Liver (tissue), 9 donors: Measurements from ENCODE around the gene IRAK3. TPM values are rescaled to one million over a fixed set of nuclear protein-coding genes. Genes with fewer than 3 reads are reported as not detected.

Experiments used
- DNase-seq: peaks from one replicate; pipeline ENCODE4 v3.0.0-alpha.2; 2017; ENCODE audit warnings: low spot score
- H3K27ac ChIP-seq, 2 donors: one replicate each; pipeline ENCODE4 v1.7.0; 2013; ENCODE audit warnings: inconsistent platforms in 2 of 2, low read length in 2 of 2, control low read depth in 1 of 2, low read depth in 1 of 2, mild to moderate bottlenecking in 1 of 2
- H3K27me3 ChIP-seq, 4 donors: one replicate each; pipeline versions ENCODE4 v1.6.1 to v1.7.0; 2013; ENCODE audit warnings: low read length in 3 of 4, inconsistent platforms in 1 of 4, mild to moderate bottlenecking in 1 of 4, moderate library complexity in 1 of 4; ENCODE audit not compliant: control insufficient read depth in 4 of 4, insufficient read depth in 4 of 4
- H3K36me3 ChIP-seq, 4 donors: one replicate each; pipeline versions ENCODE4 v1.6.1 to v1.7.0; 2013; ENCODE audit warnings: low read length in 3 of 4, mild to moderate bottlenecking in 3 of 4, low read depth in 1 of 4, moderate library complexity in 1 of 4; ENCODE audit not compliant: control insufficient read depth in 4 of 4, insufficient read depth in 3 of 4
- H3K4me1 ChIP-seq, 4 donors: one replicate each; pipeline versions ENCODE4 v1.6.1 to v1.7.0; 2013; ENCODE audit warnings: low read length in 3 of 4, mild to moderate bottlenecking in 3 of 4, moderate library complexity in 1 of 4; ENCODE audit not compliant: control insufficient read depth in 4 of 4, insufficient read depth in 4 of 4
- H3K4me3 ChIP-seq, 3 donors: one replicate each; pipeline versions ENCODE4 v1.6.1 to v1.7.0; 2013; ENCODE audit warnings: low read length in 3 of 3, control low read depth in 1 of 3, low read depth in 1 of 3, mild to moderate bottlenecking in 1 of 3
- H3K9ac ChIP-seq, 2 donors: one replicate each; pipeline ENCODE4 v1.7.0; 2013; ENCODE audit warnings: low read length in 2 of 2, mild to moderate bottlenecking in 2 of 2, moderate library complexity in 2 of 2, control low read depth in 1 of 2, low read depth in 1 of 2
- H3K9me3 ChIP-seq, 4 donors: one replicate each; pipeline versions ENCODE4 v1.6.1 to v1.7.0; 2013; ENCODE audit warnings: low read length in 3 of 4; ENCODE audit not compliant: control insufficient read depth in 4 of 4
- ATF3 ChIP-seq: IDR thresholded peaks from 2 replicates; pipeline ENCODE4 v1.6.1; 2016; ENCODE audit warnings: antibody characterized with exemption
- CTCF ChIP-seq: fragments of 150-350 bp; IDR thresholded peaks from 2 replicates; pipeline ENCODE4 v1.5.1; 2017; ENCODE audit warnings: improper control_type of control experiment, low read depth, low read length; ENCODE audit not compliant: missing input control
- EGR1 ChIP-seq, 2 donors: IDR thresholded peaks; 2 replicates each; pipeline ENCODE4 v1.6.1; 2016 to 2018; ENCODE audit warnings: antibody characterized with exemption in 2 of 2, low read depth in 2 of 2
- FOXA1 ChIP-seq: IDR thresholded peaks from 2 replicates; pipeline ENCODE4 v1.6.1; 2016; ENCODE audit warnings: antibody characterized with exemption
- FOXA2 ChIP-seq: IDR thresholded peaks from 2 replicates; pipeline ENCODE4 v1.6.1; 2016; ENCODE audit warnings: antibody characterized with exemption
- GABPA ChIP-seq, 2 donors: IDR thresholded peaks in 1 of 2; conservative IDR thresholded peaks in 1 of 2; 2 replicates each; pipeline ENCODE4 v1.6.1; 2016; ENCODE audit warnings: antibody characterized with exemption in 2 of 2, mild to moderate bottlenecking in 1 of 2, moderate library complexity in 1 of 2
- HNF4A ChIP-seq, 2 donors: conservative IDR thresholded peaks; 2 replicates each; pipeline ENCODE4 v1.6.1; 2016; ENCODE audit warnings: antibody characterized with exemption in 2 of 2, mild to moderate bottlenecking in 2 of 2
- HNF4G ChIP-seq: IDR thresholded peaks from 2 replicates; pipeline ENCODE4 v1.6.1; 2016; ENCODE audit warnings: antibody characterized with exemption
- JUND ChIP-seq, 2 donors: IDR thresholded peaks; 2 replicates each; pipeline ENCODE4 v1.6.1; 2016; ENCODE audit warnings: antibody characterized with exemption in 2 of 2
- MAX ChIP-seq: IDR thresholded peaks from 2 replicates; pipeline ENCODE4 v1.6.1; 2016; ENCODE audit warnings: antibody characterized with exemption
- NR2F2 ChIP-seq: IDR thresholded peaks from 2 replicates; pipeline ENCODE4 v1.6.1; 2016; ENCODE audit warnings: antibody characterized with exemption
- RAD21 ChIP-seq, 2 donors: IDR thresholded peaks; 2 replicates each; pipeline ENCODE4 v1.6.1; 2016; ENCODE audit warnings: antibody characterized with exemption in 2 of 2, mild to moderate bottlenecking in 2 of 2
- REST ChIP-seq: IDR thresholded peaks from 2 replicates; pipeline ENCODE4 v1.6.1; 2016; ENCODE audit warnings: antibody characterized with exemption, mild to moderate bottlenecking
- RXRA ChIP-seq, 2 donors: IDR thresholded peaks; 2 replicates each; pipeline ENCODE4 v1.6.1; 2017 to 2018; ENCODE audit warnings: antibody characterized with exemption in 2 of 2, mild to moderate bottlenecking in 1 of 2
- SP1 ChIP-seq: IDR thresholded peaks from 2 replicates; pipeline ENCODE4 v1.6.1; 2018; ENCODE audit warnings: antibody characterized with exemption, mild to moderate bottlenecking
- TAF1 ChIP-seq: conservative IDR thresholded peaks from 2 replicates; pipeline ENCODE4 v1.6.1; 2016; ENCODE audit warnings: antibody characterized with exemption, mild to moderate bottlenecking
- YY1 ChIP-seq: IDR thresholded peaks from 2 replicates; pipeline ENCODE4 v1.6.1; 2016; ENCODE audit warnings: antibody characterized with exemption, mild to moderate bottlenecking
- ZBTB33 ChIP-seq: IDR thresholded peaks from 2 replicates; pipeline ENCODE4 v1.6.1; 2016; ENCODE audit warnings: antibody characterized with exemption
- WGBS: extraction: QIAGEN DNeasy Blood & Tissue Kit; methylation state at CpG from one replicate; pipeline ENCODE4 v1.1.7; 2013; 5-methylcytosine and 5-hydroxymethylcytosine counted together
- polyA plus RNA-seq, 2 donors: library from polyadenylated mRNA; stranded (reverse) in 1 of 2; unstranded in 1 of 2; fragments of 200-250 nt in 1 of 2; fragments of >200 nt in 1 of 2; fragmentation: Nextera tagmentation in 1 of 2; extraction: Ambion mirVana in 1 of 2; gene quantifications; one replicate each; pipeline versions ENCODE4 v1.2.1 to v1.2.3, GENCODE V29; 2013 to 2015
- total RNA-seq, 2 donors: library from RNA; depleted of rRNA; stranded (reverse); fragments of >200 nt; gene quantifications; one replicate each; pipeline ENCODE4 v1.2.3, GENCODE V29; 2014
- donor health status: healthy.
- donor health status: healthy.
- donor health status: healthy.
- donor health status: healthy.
- donor health status: healthy.

Gene IRAK3
- total and polyA plus RNA-seq, 4 donors: 1.1 to 8.6 (median 3.5) TPM

GRCh38 chr12:66280561-66280960 is 91.5 kb downstream of the IRAK3 start:
- no peaks in the 10 kb centered on the region for H3K4me1 ChIP-seq
- no peak overlapping the region for H3K4me3 ChIP-seq
- H3K27me3 ChIP-seq: no peaks in the 10 kb centered on the region
- no peaks in the 10 kb centered on the region for H3K9me3 ChIP-seq
- no peak overlapping the region for H3K9ac ChIP-seq
- WGBS: 68% methylated on average over 1 of the region's 1 CpG
- DNase-seq: no peak
- no peak overlapping the region for H3K27ac ChIP-seq
- H3K36me3 ChIP-seq: no peaks in the 10 kb centered on the region
- TF ChIP-seq EGR1 (IDR thresholded peaks at IDR 0.05; ENCODE audit: low read depth in 2 of 2): no peak
- no peak for TF ChIP-seq FOXA2
- TF ChIP-seq ATF3: no peak
- no peak for TF ChIP-seq ZBTB33
- TF ChIP-seq RXRA (IDR thresholded peaks at IDR 0.05): no peak
- no peak for TF ChIP-seq RAD21 (IDR thresholded peaks at IDR 0.05)
- TF ChIP-seq FOXA1: no peak
- TF ChIP-seq HNF4A (conservative IDR thresholded peaks at IDR 0.05): no peak
- no peak for TF ChIP-seq CTCF
- TF ChIP-seq SP1: no peak
- no peak for TF ChIP-seq NR2F2
- no peak for TF ChIP-seq JUND (IDR thresholded peaks at IDR 0.05)
- no peak for TF ChIP-seq MAX
- TF ChIP-seq HNF4G: no peak

- no peaks in the 10 kb centered on the region for H3K4me1 ChIP-seq
- no peaks in the 10 kb centered on the region for H3K27me3 ChIP-seq
- no peaks in the 10 kb centered on the region for H3K9me3 ChIP-seq
- no peaks in the 10 kb centered on the region for H3K36me3 ChIP-seq
- no peak for DNase-seq
- 84% methylated on average over 3 of the region's 3 CpGs for WGBS
- no peak overlapping the region for H3K27ac ChIP-seq
- H3K9ac ChIP-seq: no peak overlapping the region
- no peak overlapping the region for H3K4me3 ChIP-seq
- no peak for TF ChIP-seq EGR1 (IDR thresholded peaks at IDR 0.05; ENCODE audit: low read depth in 2 of 2)
- no peak for TF ChIP-seq YY1
- TF ChIP-seq TAF1: no peak
- TF ChIP-seq HNF4G: no peak
- no peak for TF ChIP-seq GABPA (IDR thresholded peaks at IDR 0.05 in 1 of 2, conservative IDR thresholded peaks at IDR 0.05 in 1 of 2)
- no peak for TF ChIP-seq ZBTB33
- no peak for TF ChIP-seq NR2F2
- TF ChIP-seq FOXA2: no peak
- no peak for TF ChIP-seq REST
- no peak for TF ChIP-seq RXRA (IDR thresholded peaks at IDR 0.05)
- no peak for TF ChIP-seq JUND (IDR thresholded peaks at IDR 0.05)
- no peak for TF ChIP-seq HNF4A (conservative IDR thresholded peaks at IDR 0.05)
- TF ChIP-seq SP1: no peak
- no peak for TF ChIP-seq RAD21 (IDR thresholded peaks at IDR 0.05)
Measured at GRCh38 chr12:66282244-66282643, 93.2 kb downstream of the IRAK3 start.
